GM18951 (cell line): Measurements from ENCODE around the gene OR7G1.

ENCODE experiments used
- POLR2A ChIP-seq: IDR thresholded peaks from 4 replicates; pipeline ENCODE4 v1.6.1; 2011; ENCODE audit warnings: mild to moderate bottlenecking; ENCODE audit not compliant: insufficient read length, insufficient read depth; ENCODE audit errors: extremely low read depth
- in situ Hi-C: fragments of 300-500 bp; cut with MboI; formaldehyde crosslinking; loops from one replicate; pipeline ENCODE4 v1.12.0; 2022; ENCODE audit warnings: low sequenced_read_pairs, mixed read lengths, inconsistent platforms; ENCODE audit not compliant: unreplicated experiment

Gene OR7G1

DNA sequence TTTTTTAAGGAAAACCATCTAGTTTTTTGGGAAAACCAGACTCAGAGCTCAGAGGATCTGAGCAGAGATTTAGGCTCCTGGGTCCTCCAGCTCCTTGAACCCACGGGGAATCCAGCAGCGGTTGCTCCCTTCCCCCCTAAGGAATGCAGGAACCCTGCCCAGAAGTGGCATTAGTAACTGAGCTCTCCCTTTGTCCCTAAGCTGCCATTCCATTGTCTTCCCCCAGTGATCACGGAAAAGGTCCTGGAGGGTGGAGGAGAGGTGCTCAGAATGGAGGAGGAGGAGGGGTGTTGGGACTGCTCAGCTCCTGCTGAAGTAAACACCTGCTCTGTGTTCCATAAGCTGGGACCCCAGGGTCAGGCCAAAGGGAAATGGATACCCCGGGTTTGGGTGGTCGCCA, 45.5 kb downstream of the OR7G1 start:
- no peak for TF ChIP-seq POLR2A
- in situ Hi-C loops, result no loop called here

GRCh38 chr19:9065457-9066014, 50.0 kb downstream of the OR7G1 start:
- in situ Hi-C loops, result no loop called here
- no peak for TF ChIP-seq POLR2A
